ENCODE measurements around the gene C1orf87. TPM values are rescaled to one million over a fixed set of nuclear protein-coding genes. Genes with fewer than 3 reads are reported as not detected.

Gene C1orf87
- not detected in 2 replicates for total RNA-seq

- H3K4me3 ChIP-seq (ENCODE audit: low read depth, low read length) = peak within 1 kb of the TSS; percentile 7
- DNase-seq (ENCODE audit: low read depth) = no peak
- TF ChIP-seq CTCF (IDR thresholded peaks at IDR 0.05; ENCODE audit: insufficient read depth, low read depth, low read length) = no peak
These were observed at the start of gene C1orf87 for GRCh38 chr1:60073605-60074278. Gene C1orf87, minus strand, starts transcription at chr1:60073770. Its CDS starts 1,127 bp downstream, at chr1:60072643.

GRCh38 chr1:60118085-60118484 lies 44.5 kb upstream of the C1orf87 start:
- no peak overlapping the region for H3K4me3 ChIP-seq (ENCODE audit: low read depth, low read length)
- TF ChIP-seq CTCF (IDR thresholded peaks at IDR 0.05; ENCODE audit: insufficient read depth, low read depth, low read length) = no peak
- DNase-seq (ENCODE audit: low read depth) = peak; percentile 4

- no peak overlapping the region for H3K4me3 ChIP-seq (ENCODE audit: low read depth, low read length)
- DNase-seq (ENCODE audit: low read depth) = no peak
- TF ChIP-seq CTCF (IDR thresholded peaks at IDR 0.05; ENCODE audit: insufficient read depth, low read depth, low read length) = no peak
These were observed 41.3 kb upstream of the C1orf87 start for GRCh38 chr1:60114745-60115318.

- TF ChIP-seq CTCF (IDR thresholded peaks at IDR 0.05; ENCODE audit: insufficient read depth, low read depth, low read length) = no peak
- H3K4me3 ChIP-seq (ENCODE audit: low read depth, low read length) = no peak overlapping the region
- DNase-seq (ENCODE audit: low read depth) = no peak
These were observed 40.0 kb upstream of the C1orf87 start for GRCh38 chr1:60113596-60113995.

GRCh38 chr1:60113028-60113427 lies 39.5 kb upstream of the C1orf87 start:
- TF ChIP-seq CTCF (IDR thresholded peaks at IDR 0.05; ENCODE audit: insufficient read depth, low read depth, low read length) = no peak
- no peak for DNase-seq (ENCODE audit: low read depth)
- H3K4me3 ChIP-seq (ENCODE audit: low read depth, low read length) = no peak overlapping the region

- DNase-seq (ENCODE audit: low read depth) = no peak
- H3K4me3 ChIP-seq (ENCODE audit: low read depth, low read length) = no peak overlapping the region
- no peak for TF ChIP-seq CTCF (IDR thresholded peaks at IDR 0.05; ENCODE audit: insufficient read depth, low read depth, low read length)
These were observed 38.1 kb upstream of the C1orf87 start for GRCh38 chr1:60111716-60112115.
